HG02840 (cell line): Measurements from ENCODE around the gene ACOXL.
"Not testable (repeated sequence)": the region's sequence is repeated elsewhere in the genome, so short reads cannot be mapped to it uniquely, and the experiment has no call there.

Experiments
- ATAC-seq: cut with Tn5 transposase; IDR thresholded peaks from one replicate; pipeline ENCODE4 v1.9.1; 2021; ENCODE audit warnings: mild to moderate bottlenecking, moderate library complexity, moderate number of reproducible peaks; ENCODE audit not compliant: unreplicated experiment, low FRiP score

The ACOXL gene

GRCh38 chr2:110732422-110733413, at the start of gene ACOXL:
ACOXL (plus strand) TSS chr2:110732573; CDS start chr2:110768390, 35,817 bp downstream.
- ATAC-seq = no peak

- ATAC-seq = no peak
Observed at GRCh38 chr2:110682872-110683271, 49.5 kb upstream of the ACOXL start.

GRCh38 chr2:110687775-110688484, 44.4 kb upstream of the ACOXL start:
- not testable (repeated sequence) for ATAC-seq

GRCh38 chr2:110688594-110689091, 43.7 kb upstream of the ACOXL start:
- no peak for ATAC-seq

DNA sequence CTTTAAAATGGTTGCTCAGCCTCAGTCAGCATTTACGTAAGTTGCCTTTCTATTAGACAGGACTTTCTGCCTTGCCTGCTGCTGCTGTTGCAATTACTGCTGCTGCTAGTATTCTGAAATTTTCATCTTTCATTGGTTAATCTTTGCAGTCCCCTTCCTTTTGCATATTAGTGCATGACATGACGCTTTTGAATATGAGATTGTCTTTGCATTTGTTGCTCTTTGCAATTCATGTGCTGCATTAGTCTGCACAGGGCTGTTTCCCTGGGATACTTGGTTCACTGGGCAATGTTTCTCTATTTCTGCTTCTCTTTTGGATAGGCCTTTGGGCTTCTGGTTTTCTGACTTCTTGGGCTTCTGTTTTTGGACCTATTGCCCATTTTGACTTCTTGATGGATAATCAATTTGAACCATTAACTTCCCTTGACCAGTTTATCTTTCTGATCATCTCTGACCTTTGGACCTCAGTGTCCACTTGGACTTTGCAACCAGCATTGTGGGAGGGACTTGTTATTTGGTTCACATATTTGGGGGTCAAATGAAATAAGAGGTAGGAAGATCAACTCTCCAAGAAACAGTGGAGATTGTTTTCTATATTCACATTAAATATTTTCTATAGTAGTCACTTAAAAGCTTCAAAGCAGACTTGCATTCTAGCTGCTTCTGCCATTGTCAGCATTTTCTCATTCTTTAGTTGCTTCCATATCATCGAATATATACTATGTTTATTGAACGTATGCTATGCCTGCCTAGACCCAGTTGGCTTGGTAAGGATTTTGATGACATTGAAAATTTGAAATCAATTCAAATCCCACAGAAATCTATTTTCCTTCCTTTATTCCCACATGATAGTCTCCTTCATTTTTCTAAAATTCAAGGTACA, 42.0 kb upstream of the ACOXL start:
- ATAC-seq = no peak

DNA sequence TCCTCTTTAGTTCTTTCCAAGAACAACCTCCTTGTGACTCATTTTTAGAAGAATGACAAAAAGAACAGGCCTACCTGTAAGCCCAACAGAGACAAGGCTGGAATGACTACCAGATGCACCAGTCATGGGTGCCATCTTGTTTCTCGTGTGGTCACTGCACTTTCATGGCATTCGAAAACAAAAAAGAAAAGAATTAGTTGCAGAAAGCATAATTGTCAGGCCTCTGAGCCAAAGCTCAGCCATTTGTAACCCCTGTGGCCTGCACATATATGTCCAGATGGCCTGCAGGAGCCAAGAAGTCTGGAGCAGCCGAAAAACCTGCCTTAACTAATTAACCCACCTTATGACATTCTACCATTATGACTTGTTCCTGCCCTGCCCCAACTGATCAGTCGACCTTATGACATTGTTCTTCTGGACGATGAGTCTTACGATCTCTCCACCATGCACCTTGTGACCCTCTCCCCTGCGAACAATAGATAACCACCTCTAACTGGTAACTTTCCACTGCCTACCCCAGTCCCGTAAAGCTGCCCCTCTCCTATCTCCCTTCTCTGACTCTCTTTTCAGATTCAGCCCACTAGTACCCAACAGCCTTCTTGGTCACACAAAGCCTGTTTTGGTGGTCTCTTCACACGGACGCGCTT, 40.6 kb upstream of the ACOXL start:
- ATAC-seq = no peak

- not testable (repeated sequence) for ATAC-seq
Observed at GRCh38 chr2:110695146-110695898, 37.1 kb upstream of the ACOXL start.

DNA sequence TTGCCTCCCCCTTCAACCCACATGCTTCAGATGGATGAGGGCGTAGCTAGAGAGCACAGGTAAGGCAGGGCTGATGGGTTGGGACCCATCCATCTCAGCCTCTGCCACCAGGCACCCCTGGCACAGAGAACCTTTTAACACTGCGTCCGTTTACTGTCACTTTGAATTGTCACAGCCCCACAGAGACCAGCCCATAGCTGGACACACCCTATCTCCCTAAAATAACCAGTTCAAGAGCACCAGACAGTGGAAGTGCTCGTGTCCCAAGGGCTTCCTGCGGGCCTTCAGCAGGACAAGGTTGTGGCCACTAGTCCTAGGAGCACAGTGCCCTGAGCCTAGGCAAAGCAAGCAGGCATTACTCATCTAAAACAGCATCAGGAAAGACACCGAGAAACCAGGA, 34.1 kb upstream of the ACOXL start:
- ATAC-seq = not testable (repeated sequence)

DNA sequence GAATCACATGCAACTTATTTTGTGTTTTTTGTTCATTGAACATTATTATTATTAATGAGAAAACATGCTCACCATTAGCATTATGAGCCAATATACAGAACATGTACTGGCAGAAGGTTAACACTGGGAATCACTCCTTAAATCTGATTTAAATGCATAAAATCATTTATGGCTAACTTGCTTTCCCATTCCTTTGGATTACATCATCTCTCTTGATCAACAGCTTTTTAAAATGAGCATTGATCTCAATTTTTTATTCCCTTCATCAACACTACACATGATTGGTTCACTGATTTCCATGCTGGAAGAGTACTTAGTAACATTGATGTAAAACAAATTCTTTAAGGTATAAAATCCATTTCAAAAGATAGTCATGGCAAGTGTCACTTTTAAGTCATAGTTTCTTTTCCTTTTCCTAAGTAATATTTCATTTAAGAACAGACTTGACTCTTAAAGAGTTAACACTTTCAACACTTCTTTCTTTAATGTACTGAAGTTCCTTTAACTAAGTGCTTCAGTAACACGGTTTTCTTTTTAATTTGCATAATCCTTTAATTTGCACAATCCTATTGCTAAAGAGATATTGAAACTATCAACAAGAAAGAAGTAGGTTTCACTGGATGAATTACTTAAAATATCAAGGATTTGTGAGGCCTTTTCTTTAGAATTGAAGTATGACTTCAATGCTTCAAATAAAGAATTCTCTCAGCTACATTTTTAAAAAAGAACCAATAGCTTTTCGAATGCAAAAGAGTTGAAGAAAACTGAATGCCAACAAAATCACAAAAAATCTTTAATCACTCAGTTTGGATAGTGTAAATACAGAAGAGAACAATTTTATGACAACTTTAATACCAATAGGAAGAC, 29.6 kb upstream of the ACOXL start:
- no peak for ATAC-seq

- no peak for ATAC-seq
Observed at GRCh38 chr2:110707386-110707965, 24.9 kb upstream of the ACOXL start.

- ATAC-seq = no peak
Observed at GRCh38 chr2:110708455-110708854, 23.9 kb upstream of the ACOXL start.

- no peak for ATAC-seq
Observed at GRCh38 chr2:110712737-110713136, 19.6 kb upstream of the ACOXL start.

DNA sequence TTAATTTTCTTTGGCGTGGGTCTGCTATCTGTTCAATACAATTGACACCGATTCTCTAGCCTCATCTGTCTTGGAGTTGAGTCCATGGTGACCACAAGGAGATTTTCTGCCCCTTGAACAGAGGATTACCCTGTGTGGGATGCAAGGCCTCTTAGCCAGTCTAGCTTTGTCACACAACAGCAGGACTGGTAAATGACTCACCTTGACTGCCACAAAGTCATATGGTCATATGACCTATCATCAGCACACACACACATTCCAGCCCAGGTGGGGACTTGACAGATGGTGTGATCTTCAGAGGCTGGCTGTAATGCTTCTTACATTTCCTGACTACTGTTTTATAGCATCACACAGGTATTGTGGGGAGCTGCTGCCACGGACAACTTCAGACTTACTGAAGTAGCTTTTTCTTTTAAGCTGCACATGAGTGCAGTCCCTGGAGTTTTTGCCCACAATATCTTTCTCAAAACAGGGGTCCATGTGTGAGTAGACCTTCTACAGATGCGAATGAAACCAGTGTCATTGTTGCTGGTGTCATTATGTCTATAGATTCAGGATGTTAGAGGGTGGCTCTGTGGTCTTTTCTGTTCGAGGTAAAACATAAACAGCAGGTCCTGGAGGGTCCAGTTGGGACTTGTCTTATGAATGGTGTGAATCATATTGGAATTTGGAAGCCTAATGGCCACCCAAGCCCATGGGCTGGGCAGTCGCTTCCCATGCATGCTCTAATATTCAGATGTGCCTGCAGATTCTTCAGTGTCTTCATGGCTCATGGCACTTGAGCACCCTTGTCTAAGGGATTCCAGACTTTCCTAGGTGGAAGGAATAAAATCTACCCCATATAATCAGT, 18.6 kb upstream of the ACOXL start:
- no peak for ATAC-seq

GRCh38 chr2:110714452-110715224, 17.7 kb upstream of the ACOXL start:
- ATAC-seq = no peak

DNA sequence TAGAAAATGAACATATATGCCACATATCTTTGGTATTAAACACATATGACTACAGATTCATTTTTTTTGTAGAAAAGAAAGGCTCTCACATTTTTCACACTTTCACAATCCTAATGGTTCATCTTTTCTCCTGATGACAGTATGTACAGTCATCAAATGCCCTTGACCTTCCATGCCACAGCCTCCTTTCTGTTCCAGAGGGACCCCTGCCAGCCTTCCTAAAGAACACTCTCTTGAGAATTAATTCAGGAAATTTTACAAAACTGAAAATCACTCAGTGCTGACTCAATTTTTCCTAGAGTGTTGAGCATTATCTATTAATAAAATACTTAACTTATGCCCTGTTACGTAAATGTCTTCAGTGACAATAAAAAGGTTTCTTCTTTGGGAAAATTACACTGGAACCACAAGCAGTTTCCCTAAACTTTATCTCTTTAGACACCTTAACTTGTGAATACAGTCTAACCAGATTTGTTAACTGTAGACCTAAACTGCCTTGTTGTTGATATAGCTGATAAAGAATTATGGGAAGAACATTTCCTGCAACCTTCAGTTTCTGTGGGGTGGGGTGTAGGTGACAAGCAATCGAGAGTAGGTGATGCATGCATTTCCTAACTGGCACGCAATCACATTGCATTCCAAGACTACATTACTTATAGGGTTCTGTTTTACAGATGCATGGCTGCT, 15.3 kb upstream of the ACOXL start:
- ATAC-seq = no peak

GRCh38 chr2:110717734-110718133, 14.6 kb upstream of the ACOXL start:
- ATAC-seq = no peak
